Measurements from ENCODE around the gene KRTAP10-7. TPM values are rescaled to one million over a fixed set of nuclear protein-coding genes. Genes with fewer than 3 reads are reported as not detected.
"Not testable (repeated sequence)": the region's sequence is repeated elsewhere in the genome, so short reads cannot be mapped to it uniquely, and the experiment has no call there.

The KRTAP10-7 gene, protein sequence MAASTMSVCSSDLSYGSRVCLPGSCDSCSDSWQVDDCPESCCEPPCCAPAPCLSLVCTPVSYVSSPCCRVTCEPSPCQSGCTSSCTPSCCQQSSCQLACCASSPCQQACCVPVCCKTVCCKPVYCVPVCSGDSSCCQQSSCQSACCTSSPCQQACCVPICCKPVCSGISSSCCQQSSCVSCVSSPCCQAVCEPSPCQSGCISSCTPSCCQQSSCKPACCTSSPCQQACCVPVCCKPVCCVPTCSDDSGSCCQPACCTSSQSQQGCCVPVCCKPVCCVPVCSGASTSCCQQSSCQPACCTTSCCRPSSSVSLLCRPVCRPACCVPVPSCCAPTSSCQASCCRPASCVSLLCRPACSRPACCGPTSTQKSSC
- not detected for polyA plus RNA-seq (ENCODE audit: insufficient read length in 4 of 4)

DNA sequence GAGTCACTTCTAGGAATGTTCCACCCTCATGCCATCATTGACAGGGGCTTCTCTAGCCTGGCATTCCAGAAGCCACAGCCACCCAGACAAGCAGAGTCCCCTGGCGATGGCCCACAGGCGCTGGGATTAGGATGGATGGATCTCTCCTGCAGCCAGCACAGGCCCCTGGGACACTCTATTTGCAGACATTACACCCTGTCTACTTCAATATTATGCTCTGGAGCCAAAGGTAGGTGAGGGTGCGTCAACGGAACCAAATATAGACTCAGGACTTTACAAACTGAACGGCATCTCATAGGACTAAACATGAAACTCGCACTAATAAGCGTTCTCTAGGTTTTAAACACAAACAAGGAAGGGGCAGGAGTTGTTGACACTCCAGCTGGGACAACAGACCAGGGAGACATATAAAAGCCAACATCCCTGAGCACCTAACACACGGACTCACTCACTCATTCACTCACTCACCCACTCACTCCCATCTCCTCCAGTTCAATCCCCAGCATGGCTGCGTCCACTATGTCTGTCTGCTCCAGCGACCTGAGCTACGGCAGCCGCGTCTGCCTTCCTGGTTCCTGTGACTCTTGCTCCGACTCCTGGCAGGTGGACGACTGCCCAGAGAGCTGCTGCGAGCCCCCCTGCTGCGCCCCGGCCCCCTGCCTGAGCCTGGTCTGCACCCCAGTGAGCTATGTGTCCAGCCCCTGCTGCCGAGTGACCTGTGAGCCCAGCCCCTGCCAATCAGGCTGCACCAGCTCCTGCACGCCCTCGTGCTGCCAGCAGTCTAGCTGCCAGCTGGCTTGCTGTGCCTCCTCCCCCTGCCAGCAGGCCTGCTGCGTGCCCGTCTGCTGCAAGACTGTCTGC, at the start of gene KRTAP10-7:
Gene KRTAP10-7, plus strand, starts transcription at position 480 of the 861 bp plus-strand sequence. Its CDS starts 25 bp downstream, at position 505.
- not testable (repeated sequence) for DNase-seq (ENCODE audit: low read depth in 4 of 4, low spot score in 3 of 4)

DNA sequence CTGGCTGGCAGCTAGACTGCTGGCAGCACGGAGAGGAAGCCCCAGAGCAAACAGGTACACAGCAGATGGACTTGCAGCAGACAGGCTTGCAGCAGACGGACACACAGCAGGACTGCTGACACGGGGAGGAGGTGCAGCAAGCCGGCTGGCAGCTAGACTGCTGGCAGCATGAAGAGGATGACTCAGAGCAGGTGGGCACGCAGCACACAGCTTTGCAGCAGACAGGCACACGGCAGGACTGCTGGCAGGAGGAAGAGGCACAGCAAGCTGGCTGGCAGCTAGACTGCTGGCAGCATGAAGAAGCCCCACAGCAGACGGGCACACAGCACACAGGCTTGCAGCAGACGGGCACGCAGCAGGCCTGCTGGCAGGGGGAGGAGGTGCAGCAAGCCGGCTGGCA, 49.6 kb upstream of the KRTAP10-7 start:
- no peak for DNase-seq (ENCODE audit: low read depth in 4 of 4, low spot score in 3 of 4)

DNA sequence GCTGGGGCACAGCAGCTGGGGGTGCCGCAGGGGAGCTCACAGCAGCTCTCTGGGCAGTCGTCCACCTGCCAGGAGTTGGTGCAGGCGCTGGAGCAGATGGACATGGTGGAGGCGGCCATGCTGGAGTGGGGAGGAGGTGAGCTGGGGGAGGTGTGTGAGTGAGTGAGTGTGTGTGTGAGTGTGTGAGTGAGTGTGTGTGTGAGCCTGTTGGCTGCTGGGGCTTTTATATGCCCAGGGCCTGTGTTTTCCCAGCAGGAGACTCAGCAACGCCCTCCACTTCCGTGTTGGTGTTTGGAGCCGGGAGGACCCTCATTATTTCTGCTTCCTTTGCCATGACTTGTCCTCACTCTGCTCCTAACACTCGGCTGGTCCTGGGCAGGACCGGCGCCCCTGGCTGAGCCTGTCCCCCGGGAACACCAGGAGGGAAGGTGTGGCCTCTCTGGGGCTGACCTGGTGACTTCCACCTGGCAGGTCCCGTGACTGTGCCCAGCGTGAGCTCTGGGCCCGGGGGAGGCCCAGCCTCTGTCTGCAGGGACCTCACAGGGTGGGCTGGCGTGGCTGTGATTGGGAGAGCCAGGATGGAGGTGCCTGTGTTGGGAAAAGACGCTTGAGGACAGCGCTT, 48.9 kb upstream of the KRTAP10-7 start, which contains the start of gene KRTAP10-2:
Gene KRTAP10-2, minus strand, starts transcription at position 166 of the 622 bp plus-strand sequence. Its CDS starts 47 bp downstream, at position 119.
- no peak for DNase-seq (ENCODE audit: low read depth in 4 of 4, low spot score in 3 of 4)

DNA sequence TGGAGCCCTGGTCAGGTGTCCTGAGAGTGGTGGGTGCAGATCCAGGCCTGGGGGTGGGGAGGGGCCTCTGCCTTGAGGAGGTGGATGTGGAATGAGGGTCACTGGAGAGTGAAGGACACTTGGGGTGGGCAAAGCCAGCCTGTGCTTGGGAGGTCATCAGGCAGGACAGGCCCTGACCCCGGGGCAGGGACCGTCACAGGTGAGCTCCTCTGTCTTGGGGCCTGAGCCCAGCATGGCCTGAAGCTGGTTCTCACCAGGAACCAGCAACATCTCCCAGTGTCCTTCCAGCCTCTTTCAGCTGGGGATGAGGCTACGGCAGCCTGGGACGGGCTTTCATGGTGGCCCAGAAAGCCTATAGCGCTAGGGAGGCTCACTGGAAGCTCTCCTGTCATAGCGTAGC, 48.3 kb upstream of the KRTAP10-7 start:
- DNase-seq (ENCODE audit: low read depth in 4 of 4, low spot score in 3 of 4), result no peak

DNA sequence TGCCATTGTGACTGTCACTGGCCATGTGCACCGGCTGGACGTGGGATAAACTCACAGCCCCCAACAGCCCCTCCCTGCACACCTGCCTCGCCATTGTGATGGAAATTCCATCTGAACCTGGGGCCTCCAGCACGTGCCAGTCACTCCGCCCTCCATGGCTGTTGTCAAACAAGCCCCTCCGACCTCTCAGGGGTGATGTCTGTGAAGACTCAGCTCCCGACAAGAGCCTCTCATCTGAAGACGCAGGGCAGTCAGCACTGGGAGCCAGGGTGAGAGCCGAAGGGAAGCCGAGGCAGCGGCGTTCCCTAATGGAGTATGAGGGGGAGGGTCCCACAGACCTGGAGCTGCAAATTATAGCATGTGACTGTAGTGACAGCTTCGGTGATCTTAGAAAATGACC, 47.7 kb upstream of the KRTAP10-7 start:
- no peak for DNase-seq (ENCODE audit: low read depth in 4 of 4, low spot score in 3 of 4)

DNA sequence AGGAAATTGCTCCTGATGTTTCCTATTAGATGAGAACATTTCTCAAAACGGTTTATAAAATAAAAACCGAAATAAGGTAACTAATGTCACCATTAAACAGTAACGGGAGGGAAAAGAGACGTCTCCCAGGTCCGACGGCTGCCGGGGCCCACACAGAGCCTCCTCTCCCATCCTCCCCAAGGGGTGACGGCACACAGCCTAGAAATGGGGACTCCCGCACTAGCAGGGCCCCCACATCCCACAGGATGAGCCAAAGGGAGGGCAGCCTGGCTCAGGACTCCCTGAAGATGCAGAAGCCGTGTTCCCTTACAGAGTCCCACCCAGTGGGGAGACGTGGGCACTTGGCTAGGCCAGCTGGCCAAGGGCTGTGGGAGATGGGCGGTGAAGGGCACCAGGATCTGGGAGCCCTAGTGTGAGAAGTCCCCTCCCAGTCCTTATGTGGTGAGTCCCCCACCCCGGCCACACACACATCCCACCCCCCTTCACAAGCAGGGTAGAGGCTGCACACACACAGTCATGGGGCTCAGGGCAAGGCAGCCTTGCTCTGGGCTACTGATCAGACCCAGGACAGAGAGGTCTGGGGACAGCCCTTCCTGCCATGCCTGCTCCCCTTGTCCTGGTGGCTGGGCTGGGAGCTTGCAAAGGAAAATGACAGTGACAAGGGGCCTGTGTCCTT, 45.1 kb upstream of the KRTAP10-7 start:
- DNase-seq (ENCODE audit: low read depth in 4 of 4, low spot score in 3 of 4), result no peak

DNA sequence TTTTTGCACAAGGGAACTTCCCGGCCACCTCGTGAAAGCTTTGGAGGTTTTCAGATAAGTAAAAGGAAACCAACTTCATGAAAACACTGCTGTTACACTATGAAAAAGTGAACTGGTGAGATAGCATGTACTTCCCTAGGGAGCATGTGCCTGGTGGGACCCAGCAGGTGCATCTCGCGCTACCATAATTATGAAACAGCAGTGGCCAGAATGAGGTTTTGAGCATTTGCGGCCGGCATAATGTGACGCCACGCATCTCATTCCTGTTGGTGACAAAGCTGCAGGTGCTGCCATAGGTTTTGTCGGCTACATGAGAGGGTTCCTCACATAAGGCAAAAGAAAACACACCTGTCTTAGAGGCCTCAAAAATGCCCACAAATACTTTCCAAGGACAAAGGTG, 43.5 kb upstream of the KRTAP10-7 start:
- no peak for DNase-seq (ENCODE audit: low read depth in 4 of 4, low spot score in 3 of 4)

DNA sequence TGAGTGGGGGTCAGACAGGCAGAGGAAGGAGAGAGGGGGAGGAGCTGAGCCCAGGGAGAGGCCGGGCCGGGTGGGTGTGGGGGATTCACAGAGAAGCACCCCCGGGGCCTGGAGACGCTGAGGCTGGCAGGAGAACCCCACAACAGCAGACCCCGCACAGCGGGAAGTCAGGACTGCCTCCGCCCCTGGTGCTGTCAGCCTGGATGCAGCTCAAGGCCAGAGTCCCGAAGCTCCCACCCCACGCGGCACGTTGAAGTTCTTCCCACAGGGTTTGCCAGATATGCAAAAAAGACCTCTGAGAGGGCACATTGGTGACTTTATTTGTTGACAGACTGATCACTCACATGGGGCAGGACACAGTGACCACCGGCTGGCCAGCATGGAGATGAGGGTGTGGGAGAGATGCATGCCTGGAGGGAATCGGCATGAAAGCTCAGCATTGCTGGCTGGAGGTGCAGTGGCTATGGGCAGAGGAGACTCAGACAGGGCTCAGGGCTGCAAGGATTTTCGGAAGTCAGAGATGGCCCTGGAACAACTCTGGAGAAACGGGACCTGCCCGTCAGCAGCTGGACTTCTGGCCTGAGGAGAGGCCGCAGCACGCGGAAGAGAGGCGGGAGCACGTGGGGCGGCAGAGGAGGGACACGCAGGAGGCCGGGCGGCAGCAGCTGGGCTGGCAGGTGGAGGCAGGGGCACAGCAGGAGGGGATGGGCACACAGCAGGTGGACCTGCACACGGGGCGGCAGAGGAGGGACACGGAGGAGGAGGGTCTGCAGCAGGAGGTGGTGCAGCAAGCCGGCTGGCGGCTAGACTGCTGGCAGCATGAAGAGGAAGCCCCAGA, 42.7 kb upstream of the KRTAP10-7 start:
- no peak for DNase-seq (ENCODE audit: low read depth in 4 of 4, low spot score in 3 of 4)

DNA sequence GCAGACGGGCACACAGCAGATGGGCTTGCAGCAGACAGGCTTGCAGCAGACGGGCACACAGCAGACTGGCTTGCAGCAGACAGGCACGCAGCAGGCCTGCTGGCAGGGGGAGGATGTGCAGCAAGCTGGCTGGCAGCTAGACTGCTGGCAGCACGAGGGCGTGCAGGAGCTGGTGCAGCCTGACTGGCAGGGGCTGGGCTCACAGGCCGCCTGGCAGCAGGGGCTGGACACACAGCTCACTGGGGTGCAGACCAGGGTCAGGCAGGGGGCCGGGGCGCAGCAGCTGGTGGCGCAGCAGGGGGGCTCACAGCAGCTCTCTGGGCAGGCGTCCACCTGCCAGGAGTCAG, 42.1 kb upstream of the KRTAP10-7 start:
- not testable (repeated sequence) for DNase-seq (ENCODE audit: low read depth in 4 of 4, low spot score in 3 of 4)

DNA sequence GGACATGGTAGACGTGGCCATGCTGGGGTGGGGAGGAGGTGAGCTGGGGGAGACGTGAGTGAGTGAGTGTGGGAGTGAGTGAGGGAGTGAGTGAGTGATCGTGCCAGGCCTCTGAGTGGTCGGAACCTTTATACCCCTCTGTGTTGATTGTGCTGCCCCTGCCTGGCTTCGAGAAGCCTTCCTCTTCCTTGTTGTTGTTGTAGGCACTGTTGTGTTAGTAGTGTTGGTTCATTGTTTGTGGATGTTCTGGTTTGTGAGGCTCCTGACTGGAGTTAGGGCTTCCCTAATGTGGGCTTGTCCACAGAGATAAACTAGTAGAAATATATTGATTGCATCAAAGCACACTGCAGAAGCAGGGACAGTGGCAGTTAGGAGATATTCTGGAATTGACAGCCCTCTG, 41.7 kb upstream of the KRTAP10-7 start, which contains the start of gene KRTAP10-3:
Gene KRTAP10-3, minus strand, starts transcription at position 101 of the 400 bp plus-strand sequence. Its CDS starts 80 bp downstream, at position 21.
- DNase-seq (ENCODE audit: low read depth in 4 of 4, low spot score in 3 of 4), result no peak

DNA sequence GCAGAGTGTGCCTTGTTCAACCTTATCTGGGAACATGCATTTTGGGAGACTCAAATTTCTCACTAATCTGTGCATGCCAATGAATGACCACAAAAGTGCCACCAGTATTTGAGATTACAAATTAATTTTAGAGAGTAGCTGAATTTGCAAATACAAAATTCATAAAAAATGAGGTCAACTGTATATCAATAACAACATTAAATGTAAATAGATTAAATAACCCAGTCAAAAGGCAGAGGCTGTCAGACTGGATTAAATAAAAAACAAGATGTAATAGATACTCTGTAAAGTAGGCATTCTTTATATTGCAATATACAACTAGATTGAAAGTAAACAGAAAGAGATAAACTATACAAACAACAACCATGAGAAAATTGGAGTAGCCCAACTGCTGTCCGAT, 36.3 kb upstream of the KRTAP10-7 start:
- DNase-seq (ENCODE audit: low read depth in 4 of 4, low spot score in 3 of 4), result no peak

DNA sequence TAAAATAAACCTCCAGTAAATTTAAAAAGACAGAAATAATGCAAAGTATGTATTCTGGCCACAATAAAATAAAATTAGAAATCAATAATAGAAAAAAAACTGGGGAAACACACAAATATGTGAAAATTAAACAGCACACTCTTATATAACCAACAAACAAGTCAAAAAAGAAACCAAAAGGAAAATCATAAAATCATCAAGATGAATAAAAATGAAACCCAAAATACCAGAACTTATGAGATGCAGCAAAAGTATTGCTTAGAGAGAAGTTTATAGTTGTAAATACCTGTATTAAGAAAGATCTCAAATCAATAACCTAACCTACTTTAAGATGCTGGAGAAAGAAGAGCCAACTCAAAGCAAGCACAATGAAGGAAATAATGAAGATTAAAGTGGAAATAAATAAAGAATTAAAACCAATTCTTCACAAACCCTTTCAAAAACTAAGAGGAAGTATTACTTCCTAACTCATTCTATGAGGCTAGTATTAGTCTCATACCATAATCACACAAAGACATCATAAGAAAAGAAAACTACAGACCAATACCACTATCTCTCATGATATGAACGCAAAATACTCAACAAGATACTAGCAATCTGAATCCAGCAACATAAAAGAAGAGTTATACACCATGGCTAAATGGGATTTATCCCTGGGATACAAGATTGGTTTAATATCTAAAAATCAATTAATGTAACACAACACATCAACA, 35.4 kb upstream of the KRTAP10-7 start:
- no peak for DNase-seq (ENCODE audit: low read depth in 4 of 4, low spot score in 3 of 4)

DNA sequence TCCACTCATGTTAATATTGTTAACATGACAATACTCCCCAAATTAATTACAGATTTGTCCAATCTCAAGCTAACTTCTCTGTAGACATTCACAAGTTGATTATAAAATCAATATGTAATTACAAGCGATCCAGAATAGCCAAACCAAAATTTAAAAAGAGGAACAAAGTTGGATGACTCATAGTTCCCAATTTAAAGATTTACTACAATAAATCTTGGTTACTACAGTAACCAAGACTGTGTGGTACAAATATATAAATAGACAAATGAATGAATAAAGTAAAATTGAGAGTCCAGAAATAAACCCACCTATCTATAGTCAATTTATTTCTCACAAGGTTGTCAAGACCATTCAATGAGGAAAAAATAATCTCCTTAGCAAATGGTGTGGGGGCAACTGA, 34.0 kb upstream of the KRTAP10-7 start:
- no peak for DNase-seq (ENCODE audit: low read depth in 4 of 4, low spot score in 3 of 4)

DNA sequence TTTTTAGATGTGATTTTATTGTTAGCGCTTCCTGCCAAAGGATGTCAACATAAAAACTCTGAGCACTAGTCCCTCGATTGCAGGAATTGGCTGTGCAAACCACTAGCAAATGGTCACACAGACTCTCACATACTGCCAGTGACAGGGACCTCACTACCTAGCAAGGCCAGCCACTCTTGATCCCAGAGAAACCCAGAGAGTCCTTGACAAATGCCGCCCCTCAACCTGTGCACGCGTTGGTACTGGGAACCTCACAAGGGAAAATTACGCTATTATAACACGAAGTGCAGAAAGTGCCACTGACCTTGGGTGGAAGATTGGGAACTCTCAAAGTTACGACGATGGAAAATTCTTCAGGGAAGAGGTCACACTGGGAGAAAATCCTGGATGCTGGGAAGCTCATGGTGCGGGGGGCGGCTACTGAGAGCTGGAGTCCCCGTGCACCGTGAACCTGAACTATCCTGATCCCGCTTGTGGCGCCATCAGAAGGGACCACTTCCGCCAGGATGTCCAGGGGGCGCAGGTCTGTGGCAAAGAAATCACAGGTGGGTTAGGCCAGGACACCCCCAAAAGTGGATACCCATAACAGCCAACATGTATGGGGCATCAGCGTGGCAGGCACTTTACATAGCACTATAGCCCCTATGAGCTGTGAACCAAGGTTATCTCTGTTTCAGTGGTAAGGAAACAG, 32.8 kb upstream of the KRTAP10-7 start:
- no peak for DNase-seq (ENCODE audit: low read depth in 4 of 4, low spot score in 3 of 4)

DNA sequence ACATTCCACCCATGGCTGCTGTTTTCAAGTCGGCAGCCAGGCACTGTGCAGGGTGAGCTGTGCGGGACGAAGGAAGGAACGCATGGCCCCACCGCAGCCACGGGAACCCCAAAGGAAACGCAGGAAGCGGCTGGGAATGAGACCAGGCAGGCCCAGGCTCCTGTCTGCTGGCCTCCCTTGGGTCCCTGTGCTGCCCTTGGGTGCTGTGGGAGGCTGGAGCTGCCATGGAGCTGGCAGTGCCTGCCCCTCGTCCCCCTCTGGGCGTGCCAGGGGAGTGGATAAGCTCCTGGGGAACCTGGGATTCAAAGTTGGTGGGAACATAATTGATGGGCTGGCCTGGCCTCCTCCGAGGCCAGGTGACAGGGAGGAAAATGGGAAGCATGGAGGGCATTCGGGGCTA, 32.1 kb upstream of the KRTAP10-7 start:
- no peak for DNase-seq (ENCODE audit: low read depth in 4 of 4, low spot score in 3 of 4)

DNA sequence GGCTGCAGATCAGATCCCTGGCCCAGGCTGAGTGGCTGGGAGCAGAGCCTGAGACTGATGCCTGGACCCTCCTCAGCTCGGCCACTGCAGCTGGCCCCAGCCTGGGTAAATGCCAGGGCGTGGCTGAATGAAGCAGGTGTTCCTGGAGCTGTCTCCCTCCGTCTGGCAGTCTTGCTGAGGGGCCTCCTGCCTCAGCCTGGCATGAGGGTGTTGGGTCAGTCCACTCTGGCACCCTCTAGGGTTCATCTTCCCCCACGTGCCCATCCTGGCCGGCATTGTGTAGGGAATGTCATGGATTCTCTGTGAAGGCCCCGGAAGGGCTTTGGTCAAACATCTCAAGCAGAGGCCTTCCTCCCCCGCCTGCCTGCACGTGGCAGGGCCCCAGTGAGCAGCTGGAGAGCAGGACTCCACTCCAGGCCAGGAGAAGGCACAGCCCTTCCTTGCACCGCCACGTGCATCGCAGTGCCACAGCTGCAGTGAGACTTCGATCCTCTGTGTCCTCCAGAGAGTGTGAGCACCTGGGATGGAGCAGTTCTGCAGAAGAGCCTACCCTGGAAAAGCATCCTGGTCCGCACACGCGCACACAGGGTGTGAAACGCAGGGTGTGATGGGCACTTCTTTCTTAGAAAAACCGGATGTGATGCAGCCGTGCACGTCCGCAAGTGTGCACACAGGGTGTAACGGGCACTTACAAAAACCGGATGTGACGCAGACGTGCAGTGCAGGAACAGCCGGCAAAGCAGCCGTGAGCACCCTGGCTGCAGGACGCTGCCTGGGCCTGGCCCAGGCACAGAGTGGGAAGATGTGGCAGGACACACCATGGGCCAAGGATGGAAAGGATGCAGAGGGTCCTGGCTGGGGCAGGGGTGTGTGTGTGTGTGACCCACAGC, 31.5 kb upstream of the KRTAP10-7 start:
- DNase-seq (ENCODE audit: low read depth in 4 of 4, low spot score in 3 of 4), result no peak

DNA sequence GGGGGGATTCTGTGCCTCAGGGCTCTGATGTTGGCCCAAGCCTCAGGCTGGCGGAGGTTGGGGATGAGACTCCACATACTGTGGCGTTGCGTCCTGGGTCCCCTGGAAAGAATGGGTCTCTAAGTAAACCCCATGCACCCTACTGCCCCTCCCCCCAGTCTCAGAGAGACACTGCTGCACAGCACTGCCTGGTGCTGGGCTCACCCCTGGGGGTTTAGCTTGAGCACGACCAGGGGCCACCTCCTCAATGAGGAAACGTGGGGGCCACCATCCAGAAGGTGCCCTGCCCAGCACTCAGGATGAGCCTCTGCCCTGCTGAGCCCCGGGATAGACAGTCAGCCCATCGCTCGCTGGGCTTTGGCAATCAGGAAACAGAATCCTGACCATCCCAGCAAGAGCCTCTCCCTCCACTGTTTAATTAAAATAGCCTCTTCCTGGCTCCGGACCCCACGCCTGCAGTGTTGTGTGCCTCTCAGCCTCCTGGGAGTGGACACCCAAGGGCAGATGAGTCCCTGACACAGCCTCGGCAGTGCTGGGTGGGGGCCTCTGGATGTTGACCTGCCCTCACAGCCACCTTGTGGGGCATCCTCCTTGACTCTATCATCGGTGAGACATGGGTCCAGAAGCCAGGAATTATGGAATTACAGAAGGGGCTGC, 30.4 kb upstream of the KRTAP10-7 start:
- DNase-seq (ENCODE audit: low read depth in 4 of 4, low spot score in 3 of 4), result no peak
